Lower leg skin (tissue), 3 donors: Measurements from ENCODE around the gene XKR7.

Source experiments
- CTCF ChIP-seq, 3 donors: fragments of 450-650 bp; IDR thresholded peaks; one replicate each; pipeline ENCODE4 v1.5.1; 2016; ENCODE audit warnings: antibody characterized with exemption in 3 of 3, mild to moderate bottlenecking in 3 of 3, moderate library complexity in 2 of 3
- POLR2A ChIP-seq, 2 donors: fragments of 450-650 bp; IDR thresholded peaks; one replicate each; pipeline ENCODE4 v1.6.1; 2016 to 2017; ENCODE audit warnings: antibody characterized with exemption in 2 of 2, mild to moderate bottlenecking in 1 of 2, moderate library complexity in 1 of 2

DNA sequence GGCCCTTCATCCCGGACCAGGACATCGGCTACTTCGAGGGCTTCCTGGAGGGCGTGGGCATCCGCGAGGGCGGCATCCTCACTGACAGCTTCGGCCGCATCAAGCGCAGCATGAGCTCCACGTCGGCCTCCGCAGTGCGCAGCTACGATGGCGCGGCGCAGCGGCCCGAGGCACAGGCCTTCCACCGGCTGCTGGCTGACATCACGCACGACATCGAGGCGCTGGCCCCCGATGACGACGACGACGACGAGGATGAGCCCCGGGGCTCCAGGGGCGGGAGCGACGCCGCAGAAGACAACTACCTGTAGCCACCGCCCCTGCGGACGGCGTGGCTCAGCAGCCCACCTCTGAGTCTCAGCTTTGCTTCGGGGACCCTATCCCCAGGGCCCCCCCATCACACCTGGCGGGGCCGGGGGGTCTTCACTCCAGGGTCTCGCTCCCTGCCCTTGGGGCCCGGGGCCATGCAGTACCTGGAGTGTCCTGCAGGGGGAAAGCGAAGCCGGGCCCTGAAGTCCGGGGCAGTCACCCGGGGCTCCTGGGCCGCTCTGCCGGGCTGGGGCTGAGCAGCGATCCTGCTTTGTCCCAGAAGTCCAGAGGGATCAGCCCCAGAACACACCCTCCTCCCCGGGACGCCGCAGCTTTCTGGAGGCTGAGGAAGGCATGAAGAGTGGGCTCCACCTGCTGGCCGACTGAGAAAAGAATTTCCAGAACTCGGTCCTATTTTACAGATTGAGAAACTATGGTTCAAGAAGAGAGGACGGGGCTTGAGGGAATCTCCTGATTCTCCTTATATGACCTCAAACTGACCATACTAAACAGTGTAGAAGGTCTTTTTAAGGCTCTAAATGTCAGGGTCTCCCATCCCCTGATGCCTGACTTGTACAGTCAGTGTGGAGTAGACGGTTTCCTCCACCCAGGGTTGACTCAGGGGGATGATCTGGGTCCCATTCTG is 63.3 kb downstream of the XKR7 start:
- peak in 1 of 3 donors; percentile 64 for TF ChIP-seq CTCF (IDR thresholded peaks at IDR 0.05)
- no peak for TF ChIP-seq POLR2A (IDR thresholded peaks at IDR 0.05)
